Measurements from ENCODE around the gene MAGED1. TPM values are rescaled to one million over a fixed set of nuclear protein-coding genes. Genes with fewer than 3 reads are reported as not detected.
A peak's percentile ranks its signal among the peaks of the same experiment; 100 is the strongest.

MAGED1 gene
- total and polyA plus RNA-seq, 2 donors (not counting 1 experiment from before 2014, with no cell fraction given) = 72.0 to 390 TPM

DNA sequence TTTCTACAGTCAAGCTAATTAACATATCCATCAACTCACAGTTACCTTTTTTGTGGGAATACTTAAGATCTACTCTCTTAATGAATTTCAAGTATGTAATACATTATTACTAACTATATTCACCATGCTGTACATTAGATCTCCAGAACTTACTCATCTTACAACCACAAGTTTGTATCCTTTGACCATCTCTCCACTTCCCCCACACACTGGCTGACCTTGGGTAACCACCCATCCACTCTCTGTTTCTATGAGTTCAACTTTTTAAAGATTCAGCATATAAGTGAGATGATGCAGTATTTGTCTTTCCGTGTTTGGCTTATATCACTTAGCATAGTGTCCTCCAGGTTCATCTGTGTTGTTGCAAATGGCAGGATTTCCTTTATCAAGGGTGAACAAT is 30.5 kb upstream of the MAGED1 start:
- Histone ChIP-seq H2AFZ (ENCODE audit: low read length) (no peak overlapping the region), H3K9me3 (ENCODE audit: control insufficient read depth, insufficient read depth, low read depth, low read length) (no peaks in the 10 kb centered on the region), H3K27me3 (ENCODE audit: control insufficient read depth, insufficient read depth, low read length) (no peaks in the 10 kb centered on the region), H3K36me3 (ENCODE audit: control insufficient read depth, insufficient read depth, low read length) (no peaks in the 10 kb centered on the region), H4K20me1 (ENCODE audit: control insufficient read depth, extremely low read depth, insufficient read depth, low read length) (no peaks in the 10 kb centered on the region), H3K9ac (ENCODE audit: insufficient read depth, low read length) (no peak overlapping the region), H3K4me1 (ENCODE audit: control insufficient read depth, extremely low read depth, insufficient read depth, low read length) (no peaks in the 10 kb centered on the region), H3K4me3 (replicated peaks in 1 of 4; ENCODE audit: control extremely low read depth in 1 of 4, insufficient read depth in 1 of 4, low read depth in 3 of 4, low read length in 4 of 4) (no peak overlapping the region), H3K4me2 (ENCODE audit: extremely low read depth, insufficient read depth, low read length) (no peak overlapping the region), H3K79me2 (ENCODE audit: control insufficient read depth, insufficient read depth, low read length) (no peaks in the 10 kb centered on the region), H3K27ac (ENCODE audit: insufficient read depth, low read length) (no peak overlapping the region)
- no peak for DNase-seq (ENCODE audit: low read depth in 2 of 2)
- TF ChIP-seq EZH2 (IDR thresholded peaks at IDR 0.05; ENCODE audit: low read length, missing control alignments) = no peak
- TF ChIP-seq CTCF (conservative IDR thresholded peaks at IDR 0.05 in 1 of 2, IDR thresholded peaks at IDR 0.05 in 1 of 2; ENCODE audit: low read depth in 1 of 2, low read length in 2 of 2) = no peak

- Histone ChIP-seq H3K4me3 (replicated peaks in 1 of 4; ENCODE audit: control extremely low read depth in 1 of 4, insufficient read depth in 1 of 4, low read depth in 3 of 4, low read length in 4 of 4) (no peak overlapping the region), H3K9me3 (ENCODE audit: control insufficient read depth, insufficient read depth, low read depth, low read length) (no peaks in the 10 kb centered on the region), H3K27me3 (ENCODE audit: control insufficient read depth, insufficient read depth, low read length) (no peaks in the 10 kb centered on the region), H3K27ac (ENCODE audit: insufficient read depth, low read length) (no peak overlapping the region), H3K79me2 (ENCODE audit: control insufficient read depth, insufficient read depth, low read length) (no peaks in the 10 kb centered on the region), H3K4me2 (ENCODE audit: extremely low read depth, insufficient read depth, low read length) (no peak overlapping the region), H3K36me3 (ENCODE audit: control insufficient read depth, insufficient read depth, low read length) (no peaks in the 10 kb centered on the region), H2AFZ (ENCODE audit: low read length) (no peak overlapping the region), H3K4me1 (ENCODE audit: control insufficient read depth, extremely low read depth, insufficient read depth, low read length) (no peaks in the 10 kb centered on the region), H3K9ac (ENCODE audit: insufficient read depth, low read length) (no peak overlapping the region), H4K20me1 (ENCODE audit: control insufficient read depth, extremely low read depth, insufficient read depth, low read length) (no peaks in the 10 kb centered on the region)
- no peak for TF ChIP-seq EZH2 (IDR thresholded peaks at IDR 0.05; ENCODE audit: low read length, missing control alignments)
- no peak for TF ChIP-seq CTCF (conservative IDR thresholded peaks at IDR 0.05 in 1 of 2, IDR thresholded peaks at IDR 0.05 in 1 of 2; ENCODE audit: low read depth in 1 of 2, low read length in 2 of 2)
- DNase-seq (ENCODE audit: low read depth in 2 of 2) = peak; percentile 34 to 65
Measured at GRCh38 chrX:51866210-51866609, 27.2 kb upstream of the MAGED1 start.

- no peak overlapping the region for H3K4me3 ChIP-seq (replicated peaks in 1 of 4; ENCODE audit: control extremely low read depth in 1 of 4, insufficient read depth in 1 of 4, low read depth in 3 of 4, low read length in 4 of 4)
- TF ChIP-seq EZH2 (IDR thresholded peaks at IDR 0.05; ENCODE audit: low read length, missing control alignments) (no peak), CTCF (conservative IDR thresholded peaks at IDR 0.05 in 1 of 2, IDR thresholded peaks at IDR 0.05 in 1 of 2; ENCODE audit: low read depth in 1 of 2, low read length in 2 of 2) (no peak)
- H3K4me1 ChIP-seq (ENCODE audit: control insufficient read depth, extremely low read depth, insufficient read depth, low read length) = no peaks in the 10 kb centered on the region
- H3K79me2 ChIP-seq (ENCODE audit: control insufficient read depth, insufficient read depth, low read length) = no peaks in the 10 kb centered on the region
- no peaks in the 10 kb centered on the region for H3K9me3 ChIP-seq (ENCODE audit: control insufficient read depth, insufficient read depth, low read depth, low read length)
- no peaks in the 10 kb centered on the region for H3K36me3 ChIP-seq (ENCODE audit: control insufficient read depth, insufficient read depth, low read length)
- H2AFZ ChIP-seq (ENCODE audit: low read length) = no peak overlapping the region
- no peak overlapping the region for H3K9ac ChIP-seq (ENCODE audit: insufficient read depth, low read length)
- H3K27me3 ChIP-seq (ENCODE audit: control insufficient read depth, insufficient read depth, low read length) = no peaks in the 10 kb centered on the region
- no peaks in the 10 kb centered on the region for H4K20me1 ChIP-seq (ENCODE audit: control insufficient read depth, extremely low read depth, insufficient read depth, low read length)
- DNase-seq (ENCODE audit: low read depth in 2 of 2) = no peak
- no peak overlapping the region for H3K4me2 ChIP-seq (ENCODE audit: extremely low read depth, insufficient read depth, low read length)
- H3K27ac ChIP-seq (ENCODE audit: insufficient read depth, low read length) = no peak overlapping the region
Measured at GRCh38 chrX:51867626-51868025, 25.8 kb upstream of the MAGED1 start.
